H1 (cell line): Measurements from ENCODE around the gene FAM193A. TPM values are rescaled to one million over a fixed set of nuclear protein-coding genes. Genes with fewer than 3 reads are reported as not detected.

ENCODE experiments used
- CTCF ChIA-PET: fragments of 300-600 bp; sonication (Branson Sonifier 250); formaldehyde crosslinking; loops from one replicate; lab custom pipeline; 2021; ENCODE audit not compliant: partially characterized antibody; lab: Charles Lee
- POLR2A ChIA-PET: fragments of 300-600 bp; sonication (Branson Sonifier 250); formaldehyde crosslinking; loops from one replicate; lab custom pipeline; 2021; ENCODE audit warnings: inconsistent platforms; ENCODE audit not compliant: partially characterized antibody; lab: Charles Lee
- DNase-seq, 2 experiments: peaks; one replicate each; pipeline versions ENCODE4 v3.0.0 to v3.0.0-alpha.2; 2010 to 2022; ENCODE audit warnings: low spot score in 2 of 2, low read depth in 1 of 2, mixed read lengths in 1 of 2
- FAIRE-seq: peaks from 2 replicates; lab custom pipeline; 2011; peaks lifted over from hg19 to GRCh38; lab: Jason Lieb, UNC
- H2AFZ ChIP-seq: 2 replicates; pipeline ENCODE4 v1.8.1; 2012; ENCODE audit warnings: low read length, inconsistent platforms
- H2AK5ac ChIP-seq: 2 replicates; pipeline ENCODE4 v1.6.1; 2013; ENCODE audit warnings: low read depth, low read length
- H2BK120ac ChIP-seq: replicated peaks from 2 replicates; pipeline ENCODE3; 2013; ENCODE audit warnings: low read depth, low read length, inconsistent platforms
- H2BK12ac ChIP-seq: 2 replicates; pipeline ENCODE4 v1.6.1; 2013; ENCODE audit warnings: low read depth, low read length
- H2BK15ac ChIP-seq: 2 replicates; pipeline ENCODE4 v1.6.1; 2013; ENCODE audit warnings: low read length
- H2BK20ac ChIP-seq: 2 replicates; pipeline ENCODE4 v1.6.1; 2013; ENCODE audit warnings: low read length
- H2BK5ac ChIP-seq: 2 replicates; pipeline ENCODE4 v1.6.1; 2013; ENCODE audit warnings: low read depth, low read length
- H3K14ac ChIP-seq: 2 replicates; pipeline ENCODE4 v1.6.1; 2013; ENCODE audit warnings: inconsistent platforms; ENCODE audit not compliant: insufficient read length
- H3K18ac ChIP-seq: 2 replicates; pipeline ENCODE4 v1.6.1; 2013; ENCODE audit warnings: low read length; ENCODE audit errors: extremely low read depth
- H3K23ac ChIP-seq: 2 replicates; pipeline ENCODE4 v1.6.1; 2013; ENCODE audit warnings: inconsistent platforms; ENCODE audit not compliant: insufficient read length
- H3K23me2 ChIP-seq: 2 replicates; pipeline ENCODE4 v1.6.1; 2013; ENCODE audit warnings: low read depth, low read length
- H3K27ac ChIP-seq: 2 replicates; pipeline ENCODE4 v1.6.1; 2011; ENCODE audit warnings: low read depth, low read length, inconsistent platforms
- H3K27me3 ChIP-seq, 4 experiments: replicated peaks in 1 of 4; 1 replicate in 1 of 4; 2 replicates in 3 of 4; pipeline versions ENCODE4 v1.6.1 to v1.8.1; 2011 to 2013; ENCODE audit warnings: low read length in 3 of 4, mild to moderate bottlenecking in 3 of 4, inconsistent platforms in 2 of 4, mixed read lengths in 2 of 4, moderate library complexity in 1 of 4; ENCODE audit not compliant: control insufficient read depth in 3 of 4, insufficient read depth in 3 of 4; ENCODE audit errors: extremely low read depth in 1 of 4
- H3K36me3 ChIP-seq, 4 experiments: 2 replicates each; pipeline versions ENCODE4 v1.6.1 to v1.8.1; 2011 to 2013; ENCODE audit warnings: mild to moderate bottlenecking in 4 of 4, low read length in 3 of 4, moderate library complexity in 2 of 4, control low read depth in 1 of 4, inconsistent platforms in 1 of 4; ENCODE audit not compliant: insufficient read depth in 4 of 4, control insufficient read depth in 2 of 4
- H3K4ac ChIP-seq: replicated peaks from 2 replicates; pipeline ENCODE3; 2013; ENCODE audit warnings: low read length, low read depth, mixed read lengths, inconsistent platforms; ENCODE audit not compliant: insufficient read length
- H3K4me1 ChIP-seq, 4 experiments: replicated peaks in 1 of 4; 1 replicate in 1 of 4; 2 replicates in 3 of 4; pipeline versions ENCODE4 v1.6.1 to v1.8.1; 2011 to 2013; ENCODE audit warnings: low read length in 3 of 4, inconsistent platforms in 2 of 4, mixed read lengths in 1 of 4; ENCODE audit not compliant: insufficient read depth in 4 of 4, control insufficient read depth in 3 of 4
- H3K4me2 ChIP-seq, 2 experiments: 2 replicates each; pipeline versions ENCODE4 v1.6.1 to v1.8.1; 2011 to 2013; ENCODE audit warnings: low read depth in 2 of 2, low read length in 2 of 2, control low read depth in 1 of 2, inconsistent platforms in 1 of 2, mild to moderate bottlenecking in 1 of 2; ENCODE audit not compliant: insufficient read depth in 1 of 2
- H3K4me3 ChIP-seq, 4 experiments: fragments of 200-600, 300-600 bp in 1 of 4; sonication (generic), shearing (Covaris generic), sonication (Bioruptor Twin) in 1 of 4; 2 replicates each; pipeline versions ENCODE4 v1.5.1 to v1.8.1; 2011 to 2016; ENCODE audit warnings: low read length in 4 of 4, low read depth in 3 of 4, control low read depth in 2 of 4, inconsistent platforms in 2 of 4, mild to moderate bottlenecking in 2 of 4, mixed read lengths in 1 of 4, moderate library complexity in 1 of 4; ENCODE audit not compliant: insufficient read depth in 2 of 4; ENCODE audit errors: extremely low read depth in 1 of 4
- H3K56ac ChIP-seq: replicated peaks from 2 replicates; pipeline ENCODE3; 2013; ENCODE audit warnings: low read depth, mild to moderate bottlenecking, mixed read lengths, low read length, inconsistent platforms; ENCODE audit not compliant: insufficient read length
- H3K79me1 ChIP-seq: 2 replicates; pipeline ENCODE4 v1.6.1; 2013; ENCODE audit warnings: low read depth, low read length, control low read depth
- H3K79me2 ChIP-seq, 2 experiments: 2 replicates each; pipeline versions ENCODE4 v1.6.1 to v1.8.1; 2012 to 2013; ENCODE audit warnings: low read length in 2 of 2, mild to moderate bottlenecking in 2 of 2, inconsistent platforms in 1 of 2; ENCODE audit not compliant: insufficient read depth in 2 of 2, control insufficient read depth in 1 of 2
- H3K9ac ChIP-seq, 4 experiments: replicated peaks in 1 of 4; 1 replicate in 1 of 4; 2 replicates in 3 of 4; pipeline versions ENCODE4 v1.6.1 to v1.8.1; 2011 to 2013; ENCODE audit warnings: low read depth in 3 of 4, low read length in 3 of 4, control low read depth in 2 of 4, mild to moderate bottlenecking in 2 of 4, moderate library complexity in 2 of 4, inconsistent platforms in 1 of 4; ENCODE audit errors: extremely low read depth in 1 of 4
- H3K9me3 ChIP-seq, 2 experiments: 2 replicates each; pipeline versions ENCODE4 v1.6.1 to v1.8.1; 2012 to 2013; ENCODE audit warnings: mild to moderate bottlenecking in 2 of 2, moderate library complexity in 2 of 2, control low read depth in 1 of 2, inconsistent platforms in 1 of 2, low read depth in 1 of 2, low read length in 1 of 2, mixed read lengths in 1 of 2; ENCODE audit not compliant: insufficient read depth in 2 of 2
- H4K20me1 ChIP-seq, 2 experiments: replicated peaks in 1 of 2; 2 replicates each; pipeline versions ENCODE3 to v1.8.1; 2011 to 2013; ENCODE audit warnings: inconsistent platforms in 2 of 2, low read length in 2 of 2, mild to moderate bottlenecking in 1 of 2; ENCODE audit not compliant: insufficient read depth in 2 of 2, control insufficient read depth in 1 of 2
- H4K5ac ChIP-seq: 2 replicates; pipeline ENCODE4 v1.6.1; 2013; ENCODE audit warnings: low read length, low read depth, mixed read lengths, inconsistent platforms; ENCODE audit not compliant: insufficient read length
- H4K8ac ChIP-seq: 2 replicates; pipeline ENCODE4 v1.8.0; 2013; ENCODE audit warnings: mild to moderate bottlenecking, moderate library complexity, low read length, inconsistent platforms; ENCODE audit not compliant: insufficient read depth; ENCODE audit errors: extremely low read depth
- H4K91ac ChIP-seq: replicated peaks from 2 replicates; pipeline ENCODE3; 2013; ENCODE audit warnings: low read length, mixed read lengths, inconsistent platforms; ENCODE audit not compliant: insufficient read length
- CEBPB ChIP-seq: IDR thresholded peaks from 2 replicates; pipeline ENCODE4 v1.6.1; 2012; ENCODE audit warnings: low read depth, low read length
- CTCF ChIP-seq, 3 experiments: IDR thresholded peaks; 1 replicate in 2 of 3; 2 replicates in 1 of 3; pipeline versions ENCODE4 v1.5.1 to v1.6.1; 2011; ENCODE audit warnings: low read length in 3 of 3, mild to moderate bottlenecking in 3 of 3, inconsistent platforms in 2 of 3, low read depth in 1 of 3, moderate library complexity in 1 of 3; ENCODE audit not compliant: insufficient read depth in 1 of 3; ENCODE audit errors: control extremely low read depth in 1 of 3
- EZH2 ChIP-seq: fragments of 200-600 bp; sonication (generic); IDR thresholded peaks from 2 replicates; pipeline ENCODE4 v1.7.1; 2012; ENCODE audit warnings: low read depth, mild to moderate bottlenecking, moderate library complexity, low read length, inconsistent platforms; ENCODE audit not compliant: severe bottlenecking
- KDM5A ChIP-seq: fragments of 200-600 bp; IDR thresholded peaks from 2 replicates; pipeline ENCODE4 v1.7.1; 2012; ENCODE audit warnings: mild to moderate bottlenecking, low read length, inconsistent platforms, mixed read lengths
- NANOG ChIP-seq: IDR thresholded peaks from 2 replicates; pipeline ENCODE4 v1.6.1; 2011; ENCODE audit warnings: low read length, low read depth, mild to moderate bottlenecking, inconsistent platforms; ENCODE audit not compliant: insufficient read depth, poor library complexity, severe bottlenecking
- WGBS, 2 experiments: shearing (Covaris generic) in 1 of 2; methylation state at CpG; one replicate each; pipeline versions ENCODE4 v1.1.6 to v1.1.7; 2013 to 2015; ENCODE audit warnings: low lambda C conversion rate in 2 of 2, mixed read lengths in 2 of 2, inconsistent platforms in 1 of 2, low coverage in 1 of 2, missing lambda C conversion rate in 1 of 2; ENCODE audit not compliant: insufficient replicate concordance in 2 of 2, insufficient coverage in 1 of 2, insufficient read length in 1 of 2; ENCODE audit errors: extremely low coverage in 1 of 2, missing lambda C conversion rate in 1 of 2; 5-methylcytosine and 5-hydroxymethylcytosine counted together
- polyA plus RNA-seq, 7 experiments: library from polyadenylated mRNA; depleted of rRNA in 3 of 7; stranded (reverse) in 5 of 7; unstranded in 2 of 7; fragments of >200 nt in 5 of 7; fragments of 200-250 nt in 2 of 7; gene quantifications; 1 replicate in 5 of 7; 2 replicates in 1 of 7; 4 replicates in 1 of 7; pipeline versions ENCODE4 v1.2.1 to v1.2.3, GENCODE V29; 2011 to 2013; ENCODE audit warnings: missing spikeins in 2 of 7, mixed read lengths in 2 of 7
- total RNA-seq: library from RNA; stranded (reverse); fragmentation: NEBNext Ultra II Directional; extraction: Animal tissue kit (Norgen Biotek cat#: 25700); gene quantifications from 2 replicates; pipeline ENCODE4 v1.2.1, GENCODE V29; 2021

The FAM193A gene
- total and polyA plus RNA-seq, 2 of the 8 experiments (the other 6 are each of a cell fraction or from before 2014, with no cell fraction given) = 8.7 to 26.2 TPM

GRCh38 chr4:2507259-2507658, 29.2 kb upstream of the FAM193A start:
- Histone ChIP-seq H4K5ac (no peak overlapping the region), H2AK5ac (no peak overlapping the region), H3K14ac (no peak overlapping the region), H2BK12ac (no peak overlapping the region), H3K9me3 (no peaks in the 10 kb centered on the region), H3K18ac (no peak overlapping the region), H2BK5ac (no peak overlapping the region; the same call in 1 of the 2 replicates), H2BK120ac (no peak overlapping the region), H3K4me2 (no peak overlapping the region), H4K20me1 (peaks cover 9 to 17% of the 10 kb centered on the region in 2 experiments), H3K79me2 (peaks cover 2 to 20% of the 10 kb centered on the region in 2 experiments; a peak in 3 of 4 replicates), H3K9ac (no peak overlapping the region; a peak in 1 of 7 replicates), H3K27me3 (no peaks in the 10 kb centered on the region), H4K91ac (no peak overlapping the region), H3K4ac (no peak overlapping the region), H3K79me1 (peaks cover 18% of the 10 kb centered on the region), H2BK20ac (no peak overlapping the region), H3K23me2 (no peaks in the 10 kb centered on the region; the same call in 1 of the 2 replicates), H4K8ac (no peak overlapping the region), H3K36me3 (peaks cover 11 to 65% (median 34%) of the 10 kb centered on the region in 4 experiments), H3K4me3 (no peak overlapping the region), H2AFZ (no peak overlapping the region), H2BK15ac (no peak overlapping the region), H3K23ac (no peak overlapping the region), H3K56ac (no peak overlapping the region), H3K4me1 (no peaks in the 10 kb centered on the region), H3K27ac (no peak overlapping the region)
- DNase-seq (no peak), FAIRE-seq (no peak)
- 94% methylated on average over 4 of the region's 4 CpGs; no CpG with 5 or more reads in 1 of the 2 experiments for WGBS, 2 experiments
- TF ChIP-seq EZH2 (no peak), NANOG (no peak), CTCF (IDR thresholded peaks at IDR 0.05; ENCODE audit: control extremely low read depth in 1 of 3, insufficient read depth in 1 of 3, low read depth in 1 of 3, low read length in 3 of 3) (no peak), KDM5A (no peak), CEBPB (no peak)
- CTCF ChIA-PET = interaction anchor here (0.8 to 1.5 kb wide), 4 partner anchors 9 to 221 kb away, joined by 3 to 5 read pairs (median 3); no protein-coding TSS in a partner anchor
- POLR2A ChIA-PET = interaction anchor here (1.2 to 1.9 kb wide), 3 partner anchors 9 to 30 kb away, joined by 3 to 6 read pairs (median 3); no protein-coding TSS in a partner anchor
